ENCODE measurements around the gene PNRC2.

Gene PNRC2

DNA sequence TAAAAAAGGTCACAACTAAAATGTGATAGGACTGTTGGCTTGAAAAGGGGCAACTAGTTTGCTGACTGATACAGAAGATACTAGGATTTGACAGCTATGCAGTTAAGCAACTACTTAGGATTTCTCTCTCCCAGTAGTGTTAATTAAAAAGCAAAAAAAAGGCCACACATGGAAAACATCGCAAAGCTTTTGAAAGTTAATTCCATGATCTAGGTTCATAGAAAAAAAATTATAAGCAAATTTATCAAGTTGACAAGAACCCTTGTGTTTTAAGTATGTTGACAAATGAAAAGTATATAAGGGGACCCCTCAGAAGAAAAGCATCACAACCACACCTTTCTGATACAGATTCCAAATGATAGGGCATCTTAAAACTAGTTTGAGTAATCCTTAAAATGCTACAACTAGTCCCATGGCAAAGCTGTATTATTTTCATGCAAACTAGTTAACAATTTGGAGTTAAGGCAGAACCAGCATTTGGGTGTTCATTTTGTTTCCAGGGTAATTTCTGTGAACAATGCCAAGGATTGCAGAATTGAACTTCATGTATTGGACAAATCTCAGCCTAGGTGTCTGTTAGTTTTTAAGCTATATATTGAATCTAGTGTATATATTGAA is 4.1 kb downstream of the PNRC2 start (continued):
- TF ChIP-seq, protein P1, sequence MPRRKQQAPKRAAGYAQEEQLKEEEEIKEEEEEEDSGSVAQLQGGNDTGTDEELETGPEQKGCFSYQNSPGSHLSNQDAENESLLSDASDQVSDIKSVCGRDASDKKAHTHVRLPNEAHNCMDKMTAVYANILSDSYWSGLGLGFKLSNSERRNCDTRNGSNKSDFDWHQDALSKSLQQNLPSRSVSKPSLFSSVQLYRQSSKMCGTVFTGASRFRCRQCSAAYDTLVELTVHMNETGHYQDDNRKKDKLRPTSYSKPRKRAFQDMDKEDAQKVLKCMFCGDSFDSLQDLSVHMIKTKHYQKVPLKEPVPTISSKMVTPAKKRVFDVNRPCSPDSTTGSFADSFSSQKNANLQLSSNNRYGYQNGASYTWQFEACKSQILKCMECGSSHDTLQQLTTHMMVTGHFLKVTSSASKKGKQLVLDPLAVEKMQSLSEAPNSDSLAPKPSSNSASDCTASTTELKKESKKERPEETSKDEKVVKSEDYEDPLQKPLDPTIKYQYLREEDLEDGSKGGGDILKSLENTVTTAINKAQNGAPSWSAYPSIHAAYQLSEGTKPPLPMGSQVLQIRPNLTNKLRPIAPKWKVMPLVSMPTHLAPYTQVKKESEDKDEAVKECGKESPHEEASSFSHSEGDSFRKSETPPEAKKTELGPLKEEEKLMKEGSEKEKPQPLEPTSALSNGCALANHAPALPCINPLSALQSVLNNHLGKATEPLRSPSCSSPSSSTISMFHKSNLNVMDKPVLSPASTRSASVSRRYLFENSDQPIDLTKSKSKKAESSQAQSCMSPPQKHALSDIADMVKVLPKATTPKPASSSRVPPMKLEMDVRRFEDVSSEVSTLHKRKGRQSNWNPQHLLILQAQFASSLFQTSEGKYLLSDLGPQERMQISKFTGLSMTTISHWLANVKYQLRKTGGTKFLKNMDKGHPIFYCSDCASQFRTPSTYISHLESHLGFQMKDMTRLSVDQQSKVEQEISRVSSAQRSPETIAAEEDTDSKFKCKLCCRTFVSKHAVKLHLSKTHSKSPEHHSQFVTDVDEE (CRISPR knock-in tag; IDR thresholded peaks at IDR 0.05): no peak
- no peak for TF ChIP-seq ISL1 (CRISPR knock-in tag; IDR thresholded peaks at IDR 0.05)
- no peak for TF ChIP-seq ZNF565 (CRISPR knock-in tag; conservative IDR thresholded peaks at IDR 0.05; ENCODE audit: low read depth)
- TF ChIP-seq GLIS3 (CRISPR knock-in tag; IDR thresholded peaks at IDR 0.05): 0 out of 2 replicates have a peak, but pooled peaks have one; percentile 49
- TF ChIP-seq RARB (CRISPR knock-in tag; IDR thresholded peaks at IDR 0.05): no peak

DNA sequence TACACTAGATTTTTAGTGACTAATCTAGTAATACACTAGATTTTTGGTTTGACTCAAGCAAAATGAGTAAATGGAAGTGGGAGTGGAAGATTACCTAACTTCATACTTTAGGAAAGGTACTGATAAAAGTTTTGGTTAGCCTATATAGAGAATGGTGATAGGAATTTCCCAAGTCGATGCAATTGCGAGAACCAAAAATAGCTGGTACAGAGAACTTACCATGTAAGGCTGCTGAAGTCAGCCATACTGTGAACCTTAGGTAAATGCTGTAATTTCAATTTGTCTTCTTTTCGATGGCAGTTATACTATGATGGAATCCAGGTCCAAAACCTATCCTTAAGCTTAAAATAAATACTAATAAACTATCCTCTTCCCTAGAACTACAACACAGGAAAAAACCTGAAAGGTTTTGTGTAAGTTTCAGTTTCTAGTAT is 4.6 kb downstream of the PNRC2 start:
- TF ChIP-seq ZFP3 (CRISPR knock-in tag; IDR thresholded peaks at IDR 0.05) (no peak), ZNF565 (CRISPR knock-in tag; conservative IDR thresholded peaks at IDR 0.05; ENCODE audit: low read depth) (no peak), CSDC2 (CRISPR knock-in tag; IDR thresholded peaks at IDR 0.05) (no peak), ZNF8 (CRISPR knock-in tag; IDR thresholded peaks at IDR 0.05) (no peak), OSR1 (CRISPR knock-in tag; IDR thresholded peaks at IDR 0.05) (no peak), PPARA (CRISPR knock-in tag; IDR thresholded peaks at IDR 0.05; ENCODE audit: borderline replicate concordance) (no peak), SNAI2 (CRISPR knock-in tag; IDR thresholded peaks at IDR 0.05) (no peak), ARNTL (CRISPR knock-in tag; IDR thresholded peaks at IDR 0.05; ENCODE audit: borderline replicate concordance, low read depth) (no peak), GLIS3 (CRISPR knock-in tag; IDR thresholded peaks at IDR 0.05) (no peak; the same call in 1 of the 2 replicates), BACH2 (CRISPR knock-in tag; IDR thresholded peaks at IDR 0.05; ENCODE audit: borderline replicate concordance) (no peak), ISL1 (CRISPR knock-in tag; IDR thresholded peaks at IDR 0.05) (no peak), ZNF70 (CRISPR knock-in tag; IDR thresholded peaks at IDR 0.05) (no peak), RARB (CRISPR knock-in tag; IDR thresholded peaks at IDR 0.05) (no peak), ZC3H10 (CRISPR knock-in tag; IDR thresholded peaks at IDR 0.05) (no peak), ESRRG (CRISPR knock-in tag; IDR thresholded peaks at IDR 0.05) (no peak)
- TF ChIP-seq, protein P1 (CRISPR knock-in tag; IDR thresholded peaks at IDR 0.05): no peak
- TF ChIP-seq, protein P2, sequence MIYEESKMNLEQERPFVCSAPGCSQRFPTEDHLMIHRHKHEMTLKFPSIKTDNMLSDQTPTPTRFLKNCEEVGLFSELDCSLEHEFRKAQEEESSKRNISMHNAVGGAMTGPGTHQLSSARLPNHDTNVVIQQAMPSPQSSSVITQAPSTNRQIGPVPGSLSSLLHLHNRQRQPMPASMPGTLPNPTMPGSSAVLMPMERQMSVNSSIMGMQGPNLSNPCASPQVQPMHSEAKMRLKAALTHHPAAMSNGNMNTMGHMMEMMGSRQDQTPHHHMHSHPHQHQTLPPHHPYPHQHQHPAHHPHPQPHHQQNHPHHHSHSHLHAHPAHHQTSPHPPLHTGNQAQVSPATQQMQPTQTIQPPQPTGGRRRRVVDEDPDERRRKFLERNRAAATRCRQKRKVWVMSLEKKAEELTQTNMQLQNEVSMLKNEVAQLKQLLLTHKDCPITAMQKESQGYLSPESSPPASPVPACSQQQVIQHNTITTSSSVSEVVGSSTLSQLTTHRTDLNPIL (CRISPR knock-in tag; IDR thresholded peaks at IDR 0.05; ENCODE audit: low read depth): no peak
- ATAC-seq: no peak

DNA sequence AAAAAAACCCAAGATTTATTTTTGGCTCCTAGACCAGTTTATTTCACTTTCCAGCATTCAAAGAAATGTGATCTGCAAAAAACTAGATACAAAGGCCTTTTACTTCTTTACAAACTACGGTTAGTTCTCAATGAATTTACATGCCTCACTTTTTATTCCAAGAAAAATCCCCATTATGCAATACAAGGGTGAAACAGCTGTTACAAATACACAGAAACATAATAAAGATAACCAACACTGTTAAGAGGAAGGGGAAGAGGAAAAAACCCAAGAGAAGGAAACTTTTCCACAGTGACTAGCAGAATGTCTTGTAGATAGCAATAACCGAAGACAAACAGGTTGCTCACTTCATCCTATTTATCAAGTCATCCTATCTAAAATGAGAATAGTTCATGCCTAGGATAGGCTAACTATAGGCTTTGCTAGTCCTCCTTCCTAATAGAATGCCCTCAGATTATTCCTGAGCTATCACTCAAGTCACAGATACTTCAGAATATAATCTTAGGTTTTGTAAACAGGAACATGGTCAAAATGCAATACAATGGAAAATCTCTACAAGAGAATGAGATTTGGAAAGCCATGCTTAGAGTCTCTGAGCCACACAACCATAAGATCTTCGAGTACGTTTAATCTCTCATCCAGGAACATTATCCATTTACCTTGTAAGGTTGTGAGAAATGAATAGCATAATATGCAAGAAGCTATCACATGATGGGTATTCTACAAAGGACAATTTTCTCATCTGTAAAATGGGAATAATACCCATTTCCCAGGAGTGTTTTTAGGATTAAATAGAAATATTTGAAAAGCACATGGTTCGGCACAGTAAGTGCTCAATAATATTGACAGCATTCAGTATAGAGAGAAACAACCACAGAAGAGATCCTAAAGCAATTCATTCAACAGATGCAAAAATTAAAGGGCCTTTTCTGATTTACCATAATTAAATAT is 5.4 kb downstream of the PNRC2 start:
- TF ChIP-seq TCF4 (CRISPR knock-in tag; IDR thresholded peaks at IDR 0.05; ENCODE audit: borderline replicate concordance) (no peak), BACH2 (CRISPR knock-in tag; IDR thresholded peaks at IDR 0.05; ENCODE audit: borderline replicate concordance) (no peak), ZNF8 (CRISPR knock-in tag; IDR thresholded peaks at IDR 0.05) (no peak), OSR1 (CRISPR knock-in tag; IDR thresholded peaks at IDR 0.05) (no peak), ZC3H10 (CRISPR knock-in tag; IDR thresholded peaks at IDR 0.05) (0 out of 2 replicates have a peak, but pooled peaks have one; percentile 6), RARB (CRISPR knock-in tag; IDR thresholded peaks at IDR 0.05) (no peak)
- TF ChIP-seq, protein P2 (CRISPR knock-in tag; IDR thresholded peaks at IDR 0.05; ENCODE audit: low read depth): no peak
- ATAC-seq: peak; percentile 25

Measured in SK-N-SH treated with all-trans-retinoic acid at 6 μM for 48 hours (cell line).